GM23338 (cell line): ENCODE results near the gene DYRK1A. TPM values are rescaled to one million over a fixed set of nuclear protein-coding genes. Genes with fewer than 3 reads are reported as not detected.

Experiments used
- ATAC-seq: fragments of 200-7000 bp; cut with Tn5 transposase; 3 replicates; pipeline ENCODE4 v1.9.1; 2020
- DNase-seq: peaks from one replicate; pipeline ENCODE4 v3.0.0-alpha.2; 2015; ENCODE audit warnings: low spot score
- H2AFZ ChIP-seq: fragments of 200-600 bp; sonication (generic); 2 replicates; pipeline ENCODE4 v1.8.0; 2016; ENCODE audit warnings: antibody characterized with exemption, mild to moderate bottlenecking, moderate library complexity
- H3F3A ChIP-seq: fragments of 200-600 bp; sonication (generic); replicated peaks from 2 replicates; pipeline ENCODE4 v1.8.0; 2017; ENCODE audit warnings: antibody characterized with exemption, mixed run types, low read depth
- H3K27ac ChIP-seq: fragments of 200-600 bp; sonication (generic); 2 replicates; pipeline ENCODE4 v1.6.1; 2016; ENCODE audit warnings: low read depth
- H3K27me3 ChIP-seq: fragments of 200-600 bp; sonication (generic); 2 replicates; pipeline ENCODE4 v1.8.0; 2016; ENCODE audit warnings: mild to moderate bottlenecking, mixed run types, moderate library complexity; ENCODE audit not compliant: insufficient read depth
- H3K36me3 ChIP-seq: fragments of 200-600 bp; sonication (generic); 2 replicates; pipeline ENCODE4 v1.8.0; 2016; ENCODE audit warnings: mild to moderate bottlenecking; ENCODE audit not compliant: insufficient read depth
- H3K4me1 ChIP-seq: fragments of 200-600 bp; sonication (generic); 2 replicates; pipeline ENCODE4 v1.8.0; 2016; ENCODE audit warnings: mild to moderate bottlenecking, moderate library complexity; ENCODE audit not compliant: insufficient read depth
- H3K4me2 ChIP-seq: fragments of 200-600 bp; sonication (generic); 2 replicates; pipeline ENCODE4 v1.7.1; 2017; ENCODE audit warnings: mixed run types
- H3K4me3 ChIP-seq: fragments of 200-600 bp; sonication (generic); 2 replicates; pipeline ENCODE4 v1.6.1; 2016; ENCODE audit warnings: mixed run types
- H3K79me2 ChIP-seq: fragments of 200-600 bp; sonication (generic); replicated peaks from 2 replicates; pipeline ENCODE4 v1.8.0; 2017; ENCODE audit warnings: mild to moderate bottlenecking; ENCODE audit not compliant: insufficient read depth
- H3K9me2 ChIP-seq: fragments of 200-600 bp; sonication (generic); 2 replicates; pipeline ENCODE4 v1.8.0; 2017; ENCODE audit not compliant: insufficient read depth
- H4K20me1 ChIP-seq: fragments of 200-600 bp; sonication (generic); replicated peaks from 2 replicates; pipeline ENCODE4 v1.8.0; 2017; ENCODE audit warnings: mild to moderate bottlenecking; ENCODE audit not compliant: insufficient read depth
- H3K27ac Mint-ChIP-seq: 2 replicates; pipeline ENCODE4 v1.8.0; 2020; ENCODE audit warnings: inconsistent platforms, mild to moderate bottlenecking, moderate library complexity, mixed read lengths
- H3K27me3 Mint-ChIP-seq: 3 replicates; pipeline ENCODE4 v1.8.0; 2022; ENCODE audit warnings: low read depth, mild to moderate bottlenecking, moderate library complexity, mixed read lengths, inconsistent platforms; ENCODE audit not compliant: insufficient read depth, poor library complexity
- H3K36me3 Mint-ChIP-seq: 3 replicates; pipeline ENCODE4 v1.8.0; 2021; ENCODE audit warnings: low read depth, mild to moderate bottlenecking, inconsistent platforms, moderate library complexity, mixed read lengths
- H3K4me1 Mint-ChIP-seq: 3 replicates; pipeline ENCODE4 v1.8.0; 2020; ENCODE audit warnings: mild to moderate bottlenecking, inconsistent platforms, mixed read lengths
- H3K4me3 Mint-ChIP-seq: 3 replicates; pipeline ENCODE4 v1.8.0; 2021; ENCODE audit warnings: moderate library complexity, mild to moderate bottlenecking, inconsistent platforms, mixed read lengths
- H3K9me3 Mint-ChIP-seq: 3 replicates; pipeline ENCODE4 v1.8.0; 2020; ENCODE audit warnings: moderate library complexity, mild to moderate bottlenecking, inconsistent platforms, mixed read lengths
- CREB1 ChIP-seq: fragments of 250-450 bp; sonication (Bioruptor Pico); IDR thresholded peaks from 2 replicates; pipeline ENCODE4 v1.5.0; 2020; ENCODE audit warnings: low read depth, mild to moderate bottlenecking, moderate library complexity
- EZH2 ChIP-seq: fragments of 200-600 bp; sonication (generic); IDR thresholded peaks from one replicate; pipeline ENCODE4 v1.8.0; 2017; ENCODE audit warnings: antibody characterized with exemption, mild to moderate bottlenecking, low read depth; ENCODE audit not compliant: unreplicated experiment
- EZH2phosphoT487 ChIP-seq: fragments of 200-600 bp; sonication (generic); IDR thresholded peaks from one replicate; pipeline ENCODE4 v1.8.1; 2018; ENCODE audit warnings: antibody characterized with exemption; ENCODE audit not compliant: unreplicated experiment
- JUNB ChIP-seq: IDR thresholded peaks from one replicate; pipeline ENCODE4 v1.6.1; 2016; ENCODE audit warnings: antibody characterized with exemption; ENCODE audit not compliant: unreplicated experiment
- NANOG ChIP-seq: IDR thresholded peaks from 2 replicates; pipeline ENCODE4 v1.6.1; 2016; ENCODE audit warnings: antibody characterized with exemption, borderline replicate concordance
- POLR2AphosphoS5 ChIP-seq: IDR thresholded peaks from 2 replicates; pipeline ENCODE4 v1.6.1; 2016; ENCODE audit warnings: antibody characterized with exemption, low read depth
- STAT1 ChIP-seq: IDR thresholded peaks from one replicate; pipeline ENCODE4 v1.6.1; 2016; ENCODE audit warnings: antibody characterized with exemption; ENCODE audit not compliant: unreplicated experiment
- ZNF114 ChIP-seq: fragments of 250-450 bp; sonication (Bioruptor Pico); IDR thresholded peaks from 2 replicates; pipeline ENCODE4 v1.5.0; 2020; ENCODE audit warnings: mild to moderate bottlenecking, moderate library complexity
- ZNF331 ChIP-seq: fragments of 250-450 bp; sonication (Bioruptor Pico); IDR thresholded peaks from 2 replicates; pipeline ENCODE4 v1.5.0; 2020; ENCODE audit warnings: low read depth, mild to moderate bottlenecking, moderate library complexity
- polyA plus RNA-seq: library from polyadenylated mRNA; unstranded; fragments of >200 nt; fragmentation: Nextera tagmentation; extraction: Ambion mirVana; gene quantifications from 2 replicates; pipeline ENCODE4 v1.2.1, GENCODE V29; 2016
- total RNA-seq: library from RNA; depleted of rRNA; stranded (reverse); fragments of >200 nt; shearing (Covaris generic); gene quantifications from 2 replicates; pipeline ENCODE4 v1.2.3, GENCODE V29; 2014
- TF ChIP-seq, protein P1 (sequence below): IDR thresholded peaks from one replicate; pipeline ENCODE4 v1.6.1; 2018; ENCODE audit warnings: antibody characterized with exemption; ENCODE audit not compliant: unreplicated experiment
- TF ChIP-seq, protein P2 (sequence below): IDR thresholded peaks from 2 replicates; pipeline ENCODE4 v1.6.1; 2016; ENCODE audit warnings: antibody characterized with exemption
- TF ChIP-seq, protein P3 (sequence below), 2 experiments: fragments of 200-600 bp in 1 of 2; sonication (generic) in 1 of 2; conservative IDR thresholded peaks; 2 replicates each; pipeline versions ENCODE4 v1.5.1 to v1.6.1; 2016 to 2017; ENCODE audit warnings: antibody characterized with exemption in 2 of 2, low read depth in 2 of 2, mild to moderate bottlenecking in 2 of 2, moderate library complexity in 1 of 2
- TF ChIP-seq, protein P4 (sequence below): fragments of 250-450 bp; sonication (Bioruptor Pico); IDR thresholded peaks from 2 replicates; pipeline ENCODE4 v1.5.0; 2020; ENCODE audit warnings: mild to moderate bottlenecking, moderate library complexity

The DYRK1A gene
- total and polyA plus RNA-seq, 2 experiments from 2014 or later: 10.3 to 84.7 TPM

DNA sequence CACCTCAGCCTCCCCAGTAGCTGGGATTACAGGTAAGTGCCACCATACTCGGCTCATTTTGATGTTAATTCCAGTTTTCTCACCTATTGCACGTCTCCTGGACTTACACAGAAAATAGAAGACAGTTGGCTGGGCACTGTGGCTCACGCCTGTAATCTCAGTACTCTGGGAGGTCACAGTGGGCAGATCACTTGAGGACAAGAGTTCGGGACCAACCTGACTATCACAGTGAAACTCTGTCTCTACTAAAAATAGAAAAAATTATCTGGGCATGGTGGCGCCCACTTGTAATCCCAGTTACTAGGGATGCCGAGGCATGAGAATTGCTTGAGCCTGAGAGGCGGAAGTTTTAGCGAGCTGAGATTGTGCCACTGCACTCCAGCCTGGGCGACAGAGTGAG, 44.1 kb downstream of the DYRK1A start:
- ATAC-seq (no peak), DNase-seq (no peak)
- peaks cover 86% of the 10 kb centered on the region for H4K20me1 ChIP-seq
- H3K4me2 ChIP-seq: no peak overlapping the region
- Mint-ChIP-seq H3K36me3 (peaks cover 3% of the 10 kb centered on the region; the same call in 1 of the 3 replicates), H3K4me1 (peaks cover 56% of the 10 kb centered on the region), H3K27ac (no peak overlapping the region; the same call in 1 of the 2 replicates), H3K9me3 (no peaks in the 10 kb centered on the region), H3K27me3 (no peaks in the 10 kb centered on the region), H3K4me3 (no peak overlapping the region)
- H3K27me3 ChIP-seq: no peaks in the 10 kb centered on the region
- H3K79me2 ChIP-seq: peaks cover 100% of the 10 kb centered on the region
- no peaks in the 10 kb centered on the region for H3K9me2 ChIP-seq
- no peak overlapping the region for H2AFZ ChIP-seq
- no peak overlapping the region for H3K4me3 ChIP-seq
- TF ChIP-seq, protein P1, sequence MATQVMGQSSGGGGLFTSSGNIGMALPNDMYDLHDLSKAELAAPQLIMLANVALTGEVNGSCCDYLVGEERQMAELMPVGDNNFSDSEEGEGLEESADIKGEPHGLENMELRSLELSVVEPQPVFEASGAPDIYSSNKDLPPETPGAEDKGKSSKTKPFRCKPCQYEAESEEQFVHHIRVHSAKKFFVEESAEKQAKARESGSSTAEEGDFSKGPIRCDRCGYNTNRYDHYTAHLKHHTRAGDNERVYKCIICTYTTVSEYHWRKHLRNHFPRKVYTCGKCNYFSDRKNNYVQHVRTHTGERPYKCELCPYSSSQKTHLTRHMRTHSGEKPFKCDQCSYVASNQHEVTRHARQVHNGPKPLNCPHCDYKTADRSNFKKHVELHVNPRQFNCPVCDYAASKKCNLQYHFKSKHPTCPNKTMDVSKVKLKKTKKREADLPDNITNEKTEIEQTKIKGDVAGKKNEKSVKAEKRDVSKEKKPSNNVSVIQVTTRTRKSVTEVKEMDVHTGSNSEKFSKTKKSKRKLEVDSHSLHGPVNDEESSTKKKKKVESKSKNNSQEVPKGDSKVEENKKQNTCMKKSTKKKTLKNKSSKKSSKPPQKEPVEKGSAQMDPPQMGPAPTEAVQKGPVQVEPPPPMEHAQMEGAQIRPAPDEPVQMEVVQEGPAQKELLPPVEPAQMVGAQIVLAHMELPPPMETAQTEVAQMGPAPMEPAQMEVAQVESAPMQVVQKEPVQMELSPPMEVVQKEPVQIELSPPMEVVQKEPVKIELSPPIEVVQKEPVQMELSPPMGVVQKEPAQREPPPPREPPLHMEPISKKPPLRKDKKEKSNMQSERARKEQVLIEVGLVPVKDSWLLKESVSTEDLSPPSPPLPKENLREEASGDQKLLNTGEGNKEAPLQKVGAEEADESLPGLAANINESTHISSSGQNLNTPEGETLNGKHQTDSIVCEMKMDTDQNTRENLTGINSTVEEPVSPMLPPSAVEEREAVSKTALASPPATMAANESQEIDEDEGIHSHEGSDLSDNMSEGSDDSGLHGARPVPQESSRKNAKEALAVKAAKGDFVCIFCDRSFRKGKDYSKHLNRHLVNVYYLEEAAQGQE: no peak
- no peak for TF ChIP-seq EZH2phosphoT487
- no peak for TF ChIP-seq JUNB
- TF ChIP-seq, protein P2, sequence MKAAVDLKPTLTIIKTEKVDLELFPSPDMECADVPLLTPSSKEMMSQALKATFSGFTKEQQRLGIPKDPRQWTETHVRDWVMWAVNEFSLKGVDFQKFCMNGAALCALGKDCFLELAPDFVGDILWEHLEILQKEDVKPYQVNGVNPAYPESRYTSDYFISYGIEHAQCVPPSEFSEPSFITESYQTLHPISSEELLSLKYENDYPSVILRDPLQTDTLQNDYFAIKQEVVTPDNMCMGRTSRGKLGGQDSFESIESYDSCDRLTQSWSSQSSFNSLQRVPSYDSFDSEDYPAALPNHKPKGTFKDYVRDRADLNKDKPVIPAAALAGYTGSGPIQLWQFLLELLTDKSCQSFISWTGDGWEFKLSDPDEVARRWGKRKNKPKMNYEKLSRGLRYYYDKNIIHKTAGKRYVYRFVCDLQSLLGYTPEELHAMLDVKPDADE: no peak
- TF ChIP-seq POLR2AphosphoS5: no peak
- TF ChIP-seq, protein P3, sequence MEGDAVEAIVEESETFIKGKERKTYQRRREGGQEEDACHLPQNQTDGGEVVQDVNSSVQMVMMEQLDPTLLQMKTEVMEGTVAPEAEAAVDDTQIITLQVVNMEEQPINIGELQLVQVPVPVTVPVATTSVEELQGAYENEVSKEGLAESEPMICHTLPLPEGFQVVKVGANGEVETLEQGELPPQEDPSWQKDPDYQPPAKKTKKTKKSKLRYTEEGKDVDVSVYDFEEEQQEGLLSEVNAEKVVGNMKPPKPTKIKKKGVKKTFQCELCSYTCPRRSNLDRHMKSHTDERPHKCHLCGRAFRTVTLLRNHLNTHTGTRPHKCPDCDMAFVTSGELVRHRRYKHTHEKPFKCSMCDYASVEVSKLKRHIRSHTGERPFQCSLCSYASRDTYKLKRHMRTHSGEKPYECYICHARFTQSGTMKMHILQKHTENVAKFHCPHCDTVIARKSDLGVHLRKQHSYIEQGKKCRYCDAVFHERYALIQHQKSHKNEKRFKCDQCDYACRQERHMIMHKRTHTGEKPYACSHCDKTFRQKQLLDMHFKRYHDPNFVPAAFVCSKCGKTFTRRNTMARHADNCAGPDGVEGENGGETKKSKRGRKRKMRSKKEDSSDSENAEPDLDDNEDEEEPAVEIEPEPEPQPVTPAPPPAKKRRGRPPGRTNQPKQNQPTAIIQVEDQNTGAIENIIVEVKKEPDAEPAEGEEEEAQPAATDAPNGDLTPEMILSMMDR (conservative IDR thresholded peaks at IDR 0.05; ENCODE audit: low read depth in 2 of 2): no peak
- TF ChIP-seq ZNF331 (CRISPR knock-in tag): no peak
- TF ChIP-seq STAT1: no peak
- no peak for TF ChIP-seq EZH2
- TF ChIP-seq, protein P4, sequence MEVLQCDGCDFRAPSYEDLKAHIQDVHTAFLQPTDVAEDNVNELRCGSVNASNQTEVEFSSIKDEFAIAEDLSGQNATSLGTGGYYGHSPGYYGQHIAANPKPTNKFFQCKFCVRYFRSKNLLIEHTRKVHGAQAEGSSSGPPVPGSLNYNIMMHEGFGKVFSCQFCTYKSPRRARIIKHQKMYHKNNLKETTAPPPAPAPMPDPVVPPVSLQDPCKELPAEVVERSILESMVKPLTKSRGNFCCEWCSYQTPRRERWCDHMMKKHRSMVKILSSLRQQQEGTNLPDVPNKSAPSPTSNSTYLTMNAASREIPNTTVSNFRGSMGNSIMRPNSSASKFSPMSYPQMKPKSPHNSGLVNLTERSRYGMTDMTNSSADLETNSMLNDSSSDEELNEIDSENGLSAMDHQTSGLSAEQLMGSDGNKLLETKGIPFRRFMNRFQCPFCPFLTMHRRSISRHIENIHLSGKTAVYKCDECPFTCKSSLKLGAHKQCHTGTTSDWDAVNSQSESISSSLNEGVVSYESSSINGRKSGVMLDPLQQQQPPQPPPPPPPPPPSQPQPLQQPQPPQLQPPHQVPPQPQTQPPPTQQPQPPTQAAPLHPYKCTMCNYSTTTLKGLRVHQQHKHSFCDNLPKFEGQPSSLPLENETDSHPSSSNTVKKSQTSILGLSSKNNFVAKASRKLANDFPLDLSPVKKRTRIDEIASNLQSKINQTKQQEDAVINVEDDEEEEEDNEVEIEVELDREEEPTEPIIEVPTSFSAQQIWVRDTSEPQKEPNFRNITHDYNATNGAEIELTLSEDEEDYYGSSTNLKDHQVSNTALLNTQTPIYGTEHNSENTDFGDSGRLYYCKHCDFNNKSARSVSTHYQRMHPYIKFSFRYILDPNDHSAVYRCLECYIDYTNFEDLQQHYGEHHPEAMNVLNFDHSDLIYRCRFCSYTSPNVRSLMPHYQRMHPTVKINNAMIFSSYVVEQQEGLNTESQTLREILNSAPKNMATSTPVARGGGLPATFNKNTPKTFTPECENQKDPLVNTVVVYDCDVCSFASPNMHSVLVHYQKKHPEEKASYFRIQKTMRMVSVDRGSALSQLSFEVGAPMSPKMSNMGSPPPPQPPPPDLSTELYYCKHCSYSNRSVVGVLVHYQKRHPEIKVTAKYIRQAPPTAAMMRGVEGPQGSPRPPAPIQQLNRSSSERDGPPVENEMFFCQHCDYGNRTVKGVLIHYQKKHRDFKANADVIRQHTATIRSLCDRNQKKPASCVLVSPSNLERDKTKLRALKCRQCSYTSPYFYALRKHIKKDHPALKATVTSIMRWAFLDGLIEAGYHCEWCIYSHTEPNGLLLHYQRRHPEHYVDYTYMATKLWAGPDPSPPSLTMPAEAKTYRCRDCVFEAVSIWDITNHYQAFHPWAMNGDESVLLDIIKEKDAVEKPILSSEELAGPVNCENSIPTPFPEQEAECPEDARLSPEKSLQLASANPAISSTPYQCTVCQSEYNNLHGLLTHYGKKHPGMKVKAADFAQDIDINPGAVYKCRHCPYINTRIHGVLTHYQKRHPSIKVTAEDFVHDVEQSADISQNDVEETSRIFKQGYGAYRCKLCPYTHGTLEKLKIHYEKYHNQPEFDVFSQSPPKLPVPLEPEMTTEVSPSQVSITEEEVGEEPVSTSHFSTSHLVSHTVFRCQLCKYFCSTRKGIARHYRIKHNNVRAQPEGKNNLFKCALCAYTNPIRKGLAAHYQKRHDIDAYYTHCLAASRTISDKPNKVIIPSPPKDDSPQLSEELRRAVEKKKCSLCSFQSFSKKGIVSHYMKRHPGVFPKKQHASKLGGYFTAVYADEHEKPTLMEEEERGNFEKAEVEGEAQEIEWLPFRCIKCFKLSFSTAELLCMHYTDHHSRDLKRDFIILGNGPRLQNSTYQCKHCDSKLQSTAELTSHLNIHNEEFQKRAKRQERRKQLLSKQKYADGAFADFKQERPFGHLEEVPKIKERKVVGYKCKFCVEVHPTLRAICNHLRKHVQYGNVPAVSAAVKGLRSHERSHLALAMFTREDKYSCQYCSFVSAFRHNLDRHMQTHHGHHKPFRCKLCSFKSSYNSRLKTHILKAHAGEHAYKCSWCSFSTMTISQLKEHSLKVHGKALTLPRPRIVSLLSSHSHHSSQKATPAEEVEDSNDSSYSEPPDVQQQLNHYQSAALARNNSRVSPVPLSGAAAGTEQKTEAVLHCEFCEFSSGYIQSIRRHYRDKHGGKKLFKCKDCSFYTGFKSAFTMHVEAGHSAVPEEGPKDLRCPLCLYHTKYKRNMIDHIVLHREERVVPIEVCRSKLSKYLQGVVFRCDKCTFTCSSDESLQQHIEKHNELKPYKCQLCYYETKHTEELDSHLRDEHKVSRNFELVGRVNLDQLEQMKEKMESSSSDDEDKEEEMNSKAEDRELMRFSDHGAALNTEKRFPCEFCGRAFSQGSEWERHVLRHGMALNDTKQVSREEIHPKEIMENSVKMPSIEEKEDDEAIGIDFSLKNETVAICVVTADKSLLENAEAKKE (CRISPR knock-in tag): no peak
- no peak for TF ChIP-seq NANOG
- no peak for TF ChIP-seq CREB1 (CRISPR knock-in tag)
- no peak for TF ChIP-seq ZNF114 (CRISPR knock-in tag)
- H3K4me1 ChIP-seq: peaks cover 61% of the 10 kb centered on the region
- H3F3A ChIP-seq: no peaks in the 10 kb centered on the region
- H3K36me3 ChIP-seq: no peaks in the 10 kb centered on the region
- H3K27ac ChIP-seq: no peak overlapping the region
